ENCODE measurements around the gene ITGAD.

The ITGAD gene

GRCh38 chr16:31475946-31476302 lies 82.8 kb downstream of the ITGAD start:
- no peak for DNase-seq (ENCODE audit: low spot score)
